HG02981 (cell line): Measurements from ENCODE around the gene NEAT1.

Experiments used
- ATAC-seq: cut with Tn5 transposase; IDR thresholded peaks from one replicate; pipeline ENCODE4 v1.9.1; 2021; ENCODE audit warnings: mild to moderate bottlenecking, moderate library complexity; ENCODE audit not compliant: unreplicated experiment

Gene NEAT1

GRCh38 chr11:65421794-65422632, 585 bp upstream of the NEAT1 start:
- ATAC-seq, result no peak

GRCh38 chr11:65423516-65424204, 1.1 kb downstream of the NEAT1 start:
- ATAC-seq, result no peak

GRCh38 chr11:65424205-65425104, 1.9 kb downstream of the NEAT1 start:
- no peak for ATAC-seq

- no peak for ATAC-seq
These were observed 2.7 kb downstream of the NEAT1 start for GRCh38 chr11:65425105-65425970.

- no peak for ATAC-seq
These were observed 3.6 kb downstream of the NEAT1 start for GRCh38 chr11:65425971-65426838.

- no peak for ATAC-seq
These were observed 4.5 kb downstream of the NEAT1 start for GRCh38 chr11:65426839-65427690.

- ATAC-seq, result no peak
These were observed 5.3 kb downstream of the NEAT1 start for GRCh38 chr11:65427691-65428577.

- ATAC-seq, result no peak
These were observed 6.0 kb downstream of the NEAT1 start for GRCh38 chr11:65428578-65429067.

GRCh38 chr11:65429068-65429681, 6.6 kb downstream of the NEAT1 start:
- no peak for ATAC-seq

- no peak for ATAC-seq
These were observed 7.3 kb downstream of the NEAT1 start for GRCh38 chr11:65429724-65430405.

GRCh38 chr11:65430406-65431217, 8.0 kb downstream of the NEAT1 start:
- ATAC-seq, result no peak

GRCh38 chr11:65431451-65432099, 9.0 kb downstream of the NEAT1 start:
- no peak for ATAC-seq

GRCh38 chr11:65432100-65432650, 9.6 kb downstream of the NEAT1 start:
- no peak for ATAC-seq

- ATAC-seq, result no peak
These were observed 10.3 kb downstream of the NEAT1 start for GRCh38 chr11:65432686-65433582.
